Lower lobe of right lung (tissue), 2 donors: ENCODE data around the gene COMMD10. TPM values are rescaled to one million over a fixed set of nuclear protein-coding genes. Genes with fewer than 3 reads are reported as not detected.

Experiments
- ATAC-seq, 2 donors: fragments of 200-7000 bp; cut with Tn5 transposase; one replicate each; pipeline ENCODE4 v1.9.1; 2020 to 2022; ENCODE audit warnings: mild to moderate bottlenecking in 2 of 2, moderate library complexity in 2 of 2
- DNase-seq: peaks from one replicate; pipeline ENCODE4 v3.0.0-alpha.2; 2020
- H3K27ac ChIP-seq: fragments of 200-600 bp; one replicate; pipeline ENCODE4 v1.8.0; 2022
- H3K27me3 ChIP-seq: fragments of 200-600 bp; one replicate; pipeline ENCODE4 v1.8.0; 2022; ENCODE audit warnings: low read depth
- H3K36me3 ChIP-seq: fragments of 200-600 bp; one replicate; pipeline ENCODE4 v1.8.0; 2022; ENCODE audit warnings: mild to moderate bottlenecking
- H3K4me1 ChIP-seq: fragments of 200-600 bp; one replicate; pipeline ENCODE4 v1.8.0; 2022
- H3K4me3 ChIP-seq: fragments of 200-600 bp; one replicate; pipeline ENCODE4 v1.8.0; 2022; ENCODE audit warnings: mild to moderate bottlenecking
- H3K9me3 ChIP-seq: fragments of 200-600 bp; one replicate; pipeline ENCODE4 v1.8.0; 2022
- CTCF ChIP-seq: fragments of 200-600 bp; IDR thresholded peaks from one replicate; pipeline ENCODE4 v1.8.0; 2022; ENCODE audit warnings: antibody characterized with exemption, mild to moderate bottlenecking
- intact Hi-C: fragments of 100-400 bp; cut with DNase I; formaldehyde crosslinking; loops from one replicate; pipeline ENCODE4 v1.11.0; 2022
- total RNA-seq: library from RNA; stranded (reverse); fragmentation: NEBNext Ultra II Directional; extraction: Animal tissue kit (Norgen Biotek cat#: 25700); gene quantifications from one replicate; pipeline ENCODE4 v1.2.1, GENCODE V29; 2021
- donor health status: DM: no; HTN: yes; CAD: no; lungs with severe emphysema.

The COMMD10 gene
- total RNA-seq, 1 donor from 2014 or later = 33.8 TPM

GRCh38 chr5:116231288-116231687 lies 146.5 kb downstream of the COMMD10 start:
- DNase-seq = no peak
- no peak overlapping the region for H3K27ac ChIP-seq
- H3K36me3 ChIP-seq = no peaks in the 10 kb centered on the region
- no peaks in the 10 kb centered on the region for H3K4me1 ChIP-seq
- no peaks in the 10 kb centered on the region for H3K27me3 ChIP-seq
- intact Hi-C loops = no loop called here
- H3K4me3 ChIP-seq = no peak overlapping the region
- no peak for TF ChIP-seq CTCF
- ATAC-seq = no peak
- no peaks in the 10 kb centered on the region for H3K9me3 ChIP-seq

- H3K4me3 ChIP-seq = no peak overlapping the region
- ATAC-seq (no peak), DNase-seq (no peak)
- intact Hi-C loops = no loop called here
- no peaks in the 10 kb centered on the region for H3K4me1 ChIP-seq
- H3K27ac ChIP-seq = no peak overlapping the region
- no peak for TF ChIP-seq CTCF
- no peaks in the 10 kb centered on the region for H3K27me3 ChIP-seq
- H3K9me3 ChIP-seq = no peaks in the 10 kb centered on the region
- no peaks in the 10 kb centered on the region for H3K36me3 ChIP-seq
Observed at GRCh38 chr5:116234681-116235080, 149.9 kb downstream of the COMMD10 start.

- Histone ChIP-seq H3K27me3 (no peaks in the 10 kb centered on the region), H3K4me1 (no peaks in the 10 kb centered on the region), H3K9me3 (no peaks in the 10 kb centered on the region), H3K4me3 (no peak overlapping the region), H3K36me3 (no peaks in the 10 kb centered on the region), H3K27ac (no peak overlapping the region)
- ATAC-seq (no peak), DNase-seq (no peak)
- TF ChIP-seq CTCF = no peak
- intact Hi-C loops = no loop called here
Observed at GRCh38 chr5:116237917-116238500, 153.2 kb downstream of the COMMD10 start.

GRCh38 chr5:116242343-116242742 lies 157.5 kb downstream of the COMMD10 start:
- intact Hi-C loops = no loop called here
- no peaks in the 10 kb centered on the region for H3K36me3 ChIP-seq
- H3K9me3 ChIP-seq = peaks cover 11% of the 10 kb centered on the region
- H3K4me1 ChIP-seq = no peaks in the 10 kb centered on the region
- no peak overlapping the region for H3K4me3 ChIP-seq
- DNase-seq (no peak), ATAC-seq (no peak)
- no peaks in the 10 kb centered on the region for H3K27me3 ChIP-seq
- no peak overlapping the region for H3K27ac ChIP-seq
- no peak for TF ChIP-seq CTCF

- TF ChIP-seq CTCF = no peak
- intact Hi-C loops = no loop called here
- ATAC-seq (no peak), DNase-seq (no peak)
- Histone ChIP-seq H3K9me3 (peaks cover 16% of the 10 kb centered on the region), H3K27me3 (no peaks in the 10 kb centered on the region), H3K36me3 (no peaks in the 10 kb centered on the region), H3K4me1 (no peaks in the 10 kb centered on the region), H3K4me3 (no peak overlapping the region), H3K27ac (no peak overlapping the region)
Observed at GRCh38 chr5:116248432-116248831, 163.6 kb downstream of the COMMD10 start.
